Naive thymus-derived CD8-positive, alpha-beta T cell (primary cell): ENCODE results near the gene GPRC5C. TPM values are rescaled to one million over a fixed set of nuclear protein-coding genes. Genes with fewer than 3 reads are reported as not detected.

ENCODE experiments used
- ATAC-seq, 2 donors: fragments of 150-1000 bp; cut with Tn5 transposase in 1 of 2; sonication (Bioruptor Pico), chemical (Tn5 transposase) in 1 of 2; 1 replicate in 1 of 2; 2 replicates in 1 of 2; pipeline ENCODE4 v1.10.0; 2021; ENCODE audit warnings: mild to moderate bottlenecking in 2 of 2, moderate library complexity in 2 of 2
- POLR2A ChIA-PET: fragments of 350-600 bp; sonication (Branson Sonifier 250); formaldehyde crosslinking; loops from one replicate; lab custom pipeline; 2021; ENCODE audit warnings: antibody characterized with exemption; lab: Charles Lee
- DNase-seq, 10 donors: peaks; one replicate each; pipeline versions ENCODE4 v3.0.0 to v3.0.0-alpha.2; 2020 to 2022
- H3K27ac Mint-ChIP-seq, 10 donors: one replicate each; pipeline ENCODE4 v1.8.0; 2020 to 2022; ENCODE audit warnings: mild to moderate bottlenecking in 10 of 10, mixed read lengths in 10 of 10, moderate library complexity in 4 of 10, inconsistent platforms in 1 of 10
- H3K27me3 Mint-ChIP-seq, 5 donors: one replicate each; pipeline ENCODE4 v1.8.0; 2021 to 2022; ENCODE audit warnings: mixed read lengths in 5 of 5
- H3K36me3 Mint-ChIP-seq, 3 donors: one replicate each; pipeline ENCODE4 v1.8.0; 2020 to 2022; ENCODE audit warnings: mixed read lengths in 3 of 3, mild to moderate bottlenecking in 2 of 3, inconsistent platforms in 1 of 3
- H3K4me1 Mint-ChIP-seq, 4 donors: one replicate each; pipeline ENCODE4 v1.8.0; 2021 to 2022; ENCODE audit warnings: mixed read lengths in 4 of 4
- H3K4me3 Mint-ChIP-seq, 10 donors: one replicate each; pipeline ENCODE4 v1.8.0; 2020 to 2022; ENCODE audit warnings: mild to moderate bottlenecking in 10 of 10, mixed read lengths in 10 of 10, moderate library complexity in 6 of 10, inconsistent platforms in 1 of 10
- H3K9me3 Mint-ChIP-seq, 9 donors: one replicate each; pipeline ENCODE4 v1.8.0; 2020 to 2022; ENCODE audit warnings: mixed read lengths in 9 of 9, mild to moderate bottlenecking in 3 of 9, inconsistent platforms in 1 of 9, moderate library complexity in 1 of 9
- polyA plus RNA-seq, 3 donors: library from polyadenylated mRNA; unstranded; fragments of 300-500 nt; fragmentation: Illumina TruSeq; gene quantifications; one replicate each; pipeline ENCODE4 v1.2.3, GENCODE V29; 2021
- total RNA-seq, 8 experiments: library from RNA in 2 of 8; stranded (reverse) in 2 of 8; gene quantifications; one replicate each; pipeline ENCODE4 v1.2.3 and lab custom pipeline; 2021 to 2026

GPRC5C gene
- total and polyA plus RNA-seq, 5 experiments from 2014 or later = 0.09 TPM; not detected in 4

- H3K4me1 Mint-ChIP-seq = peaks cover 3 to 26% (median 10%) of the 10 kb centered on the region in 4 donors
- ATAC-seq = no peak
- peaks cover 0 to 2% (median 0%) of the 10 kb centered on the region in 3 donors for H3K36me3 Mint-ChIP-seq
- H3K4me3 Mint-ChIP-seq = no peak overlapping the region
- POLR2A ChIA-PET = no interaction called here
- H3K27ac Mint-ChIP-seq = no peak overlapping the region
- DNase-seq = no peak
- peaks cover 0 to 4% (median 0%) of the 10 kb centered on the region in 9 donors for H3K9me3 Mint-ChIP-seq
- H3K27me3 Mint-ChIP-seq = peaks cover 0 to 1% (median 0%) of the 10 kb centered on the region in 5 donors
Measured at GRCh38 chr17:74490716-74491115, 58.8 kb downstream of the GPRC5C start.

- H3K27me3 Mint-ChIP-seq = peaks cover 0 to 1% (median 0%) of the 10 kb centered on the region in 5 donors
- ATAC-seq = no peak
- peaks cover 3 to 26% (median 10%) of the 10 kb centered on the region in 4 donors for H3K4me1 Mint-ChIP-seq
- peaks cover 0 to 2% (median 0%) of the 10 kb centered on the region in 3 donors for H3K36me3 Mint-ChIP-seq
- H3K9me3 Mint-ChIP-seq = peaks cover 0 to 4% (median 0%) of the 10 kb centered on the region in 9 donors
- no peak overlapping the region for H3K27ac Mint-ChIP-seq
- no peak for DNase-seq
- POLR2A ChIA-PET = interaction anchor here (1.0 kb wide), 1 partner anchor 34 kb away, joined by 3 read pairs; no protein-coding TSS in a partner anchor
- H3K4me3 Mint-ChIP-seq = no peak overlapping the region
Measured at GRCh38 chr17:74491626-74492025, 59.7 kb downstream of the GPRC5C start.

- POLR2A ChIA-PET = no interaction called here
- Mint-ChIP-seq H3K27me3 (peaks cover 0 to 4% (median 0%) of the 10 kb centered on the region in 5 donors), H3K27ac (peak overlapping the region in 1 of 10 donors; percentile 55), H3K9me3 (peaks cover 0 to 4% (median 0%) of the 10 kb centered on the region in 9 donors), H3K36me3 (peaks cover 0 to 2% (median 0%) of the 10 kb centered on the region in 3 donors), H3K4me3 (no peak overlapping the region), H3K4me1 (peaks cover 3 to 24% (median 10%) of the 10 kb centered on the region in 4 donors)
- ATAC-seq = peak; percentile 70 to 75
- peak; percentile 46 to 83 (median 66) for DNase-seq
Measured at GRCh38 chr17:74493331-74493833, 61.5 kb downstream of the GPRC5C start.

Other genes with a start within 250 kb of the GPRC5C start
- 1,000 to 10,000 TPM; 2,061 to 2,154 TPM for gene RPL38, start 228.4 kb upstream of the GPRC5C start, total RNA-seq
- 1,000 to 10,000 TPM; 2,282 to 2,688 (median 2,624) TPM for gene RPL38, start 228.4 kb upstream of the GPRC5C start, polyA plus RNA-seq
- 1 to 10 TPM; 7.5 to 9.6 TPM for gene TTYH2, start 218.5 kb upstream of the GPRC5C start, total RNA-seq
- gene TTYH2, start 218.5 kb upstream of the GPRC5C start, polyA plus RNA-seq = 1 to 10 TPM in 2 of 3 donors, under 1 TPM in 1; 0.57 to 2.2 (median 1.8) TPM
- gene DNAI2, start 157.9 kb upstream of the GPRC5C start, total RNA-seq = under 1 TPM; 0.38 to 0.42 TPM
- under 1 TPM; 0.09 to 0.28 (median 0.11) TPM for gene DNAI2, start 157.9 kb upstream of the GPRC5C start, polyA plus RNA-seq
- gene KIF19, start 105.9 kb upstream of the GPRC5C start, total RNA-seq = not detected
- gene KIF19, start 105.9 kb upstream of the GPRC5C start, polyA plus RNA-seq = 1 to 10 TPM in 1 of 3 donors, not detected in 2; 1.1 TPM
- gene BTBD17, start 70.2 kb upstream of the GPRC5C start, total RNA-seq = not detected
- gene BTBD17, start 70.2 kb upstream of the GPRC5C start, polyA plus RNA-seq = not detected
- not detected for gene GPR142, start 64.6 kb upstream of the GPRC5C start, total RNA-seq
- gene GPR142, start 64.6 kb upstream of the GPRC5C start, polyA plus RNA-seq = under 1 TPM in 1 of 3 donors, not detected in 2; 0.10 TPM
- gene CD300A, start 34.5 kb downstream of the GPRC5C start, total RNA-seq = 1 to 10 TPM; 5.9 to 6.3 TPM
- gene CD300A, start 34.5 kb downstream of the GPRC5C start, polyA plus RNA-seq = 10 to 100 TPM; 10.0 to 37.6 (median 14.1) TPM
- not detected for gene CD300LB, start 99.4 kb downstream of the GPRC5C start, total RNA-seq
- under 1 TPM in 1 of 3 donors, not detected in 2; 0.22 TPM for gene CD300LB, start 99.4 kb downstream of the GPRC5C start, polyA plus RNA-seq
- gene CD300C, start 114.0 kb downstream of the GPRC5C start, total RNA-seq = not detected
- gene CD300C, start 114.0 kb downstream of the GPRC5C start, polyA plus RNA-seq = under 1 TPM in 1 of 3 donors, not detected in 2; 0.11 TPM
- not detected for gene CD300H, start 135.4 kb downstream of the GPRC5C start, total RNA-seq
- gene CD300H, start 135.4 kb downstream of the GPRC5C start, polyA plus RNA-seq = not detected
- gene CD300LD, start 160.2 kb downstream of the GPRC5C start, total RNA-seq = not detected
- gene CD300LD, start 160.2 kb downstream of the GPRC5C start, polyA plus RNA-seq = not detected
- gene CD300E, start 191.7 kb downstream of the GPRC5C start, total RNA-seq = not detected
- gene CD300E, start 191.7 kb downstream of the GPRC5C start, polyA plus RNA-seq = under 1 TPM in 1 of 3 donors, not detected in 2; 0.06 TPM